Karpas-422 (cell line): Measurements from ENCODE around the gene MFSD6L. TPM values are rescaled to one million over a fixed set of nuclear protein-coding genes. Genes with fewer than 3 reads are reported as not detected.
A peak's percentile ranks its signal among the peaks of the same experiment; 100 is the strongest.
"Not testable (repeated sequence)": the region's sequence is repeated elsewhere in the genome, so short reads cannot be mapped to it uniquely, and the experiment has no call there.

Experiments
- DNase-seq: peaks from one replicate; pipeline ENCODE4 v3.0.0-alpha.2; 2015
- H2AFZ ChIP-seq: fragments of 200-600 bp; sonication (generic); 2 replicates; pipeline ENCODE4 v1.6.1; 2014; ENCODE audit warnings: antibody characterized with exemption, low read length, mixed read lengths
- H3K27ac ChIP-seq: fragments of 200-600 bp; sonication (generic); 2 replicates; pipeline ENCODE4 v1.5.1; 2014; ENCODE audit warnings: mild to moderate bottlenecking, low read length, moderate library complexity
- H3K27me3 ChIP-seq: fragments of 200-600 bp; sonication (generic); 2 replicates; pipeline ENCODE4 v1.6.1; 2014; ENCODE audit warnings: low read length, mixed read lengths
- H3K36me3 ChIP-seq: fragments of 200-600 bp; sonication (generic); 2 replicates; pipeline ENCODE4 v1.6.1; 2014; ENCODE audit warnings: low read length, mixed read lengths; ENCODE audit not compliant: insufficient read depth
- H3K4me1 ChIP-seq: fragments of 200-600 bp; sonication (generic); 2 replicates; pipeline ENCODE4 v1.6.1; 2014; ENCODE audit warnings: mild to moderate bottlenecking, low read length, mixed read lengths
- H3K4me2 ChIP-seq: fragments of 200-600 bp; sonication (generic); 2 replicates; pipeline ENCODE4 v1.6.1; 2014; ENCODE audit warnings: low read length, low read depth, mild to moderate bottlenecking; ENCODE audit not compliant: poor library complexity, severe bottlenecking
- H3K4me3 ChIP-seq: fragments of 200-600 bp; sonication (generic); 2 replicates; pipeline ENCODE4 v1.5.1; 2014; ENCODE audit warnings: mild to moderate bottlenecking, antibody characterized with exemption, low read length, mixed read lengths
- H3K79me2 ChIP-seq: fragments of 200-600 bp; sonication (generic); 2 replicates; pipeline ENCODE4 v1.6.1; 2014; ENCODE audit warnings: mild to moderate bottlenecking, low read length, mixed read lengths
- H3K9ac ChIP-seq: fragments of 200-600 bp; sonication (generic); 2 replicates; pipeline ENCODE4 v1.6.0; 2014; ENCODE audit warnings: low read length
- H3K9me2 ChIP-seq: fragments of 200-600 bp; sonication (generic), shearing (Covaris generic); replicated peaks from 2 replicates; pipeline ENCODE4 v1.6.0; 2014; ENCODE audit warnings: mild to moderate bottlenecking, low read length, moderate library complexity; ENCODE audit not compliant: insufficient read depth
- H3K9me3 ChIP-seq: fragments of 300-700, 200-600 bp; sonication (generic); 2 replicates; pipeline ENCODE4 v1.6.1; 2014; ENCODE audit warnings: low read length, mixed read lengths
- H4K20me1 ChIP-seq: fragments of 200-600 bp; sonication (generic); 2 replicates; pipeline ENCODE4 v1.6.1; 2014; ENCODE audit warnings: mild to moderate bottlenecking, antibody characterized with exemption, low read length, low read depth; ENCODE audit not compliant: insufficient read depth
- total RNA-seq: library from RNA; depleted of rRNA; stranded (reverse); fragments of >200 nt; shearing (Covaris generic); gene quantifications from 2 replicates; pipeline ENCODE4 v1.2.3, GENCODE V29; 2014; ENCODE audit warnings: low replicate concordance

MFSD6L gene
- total RNA-seq, 1 experiment from 2014 or later, result not detected

DNA sequence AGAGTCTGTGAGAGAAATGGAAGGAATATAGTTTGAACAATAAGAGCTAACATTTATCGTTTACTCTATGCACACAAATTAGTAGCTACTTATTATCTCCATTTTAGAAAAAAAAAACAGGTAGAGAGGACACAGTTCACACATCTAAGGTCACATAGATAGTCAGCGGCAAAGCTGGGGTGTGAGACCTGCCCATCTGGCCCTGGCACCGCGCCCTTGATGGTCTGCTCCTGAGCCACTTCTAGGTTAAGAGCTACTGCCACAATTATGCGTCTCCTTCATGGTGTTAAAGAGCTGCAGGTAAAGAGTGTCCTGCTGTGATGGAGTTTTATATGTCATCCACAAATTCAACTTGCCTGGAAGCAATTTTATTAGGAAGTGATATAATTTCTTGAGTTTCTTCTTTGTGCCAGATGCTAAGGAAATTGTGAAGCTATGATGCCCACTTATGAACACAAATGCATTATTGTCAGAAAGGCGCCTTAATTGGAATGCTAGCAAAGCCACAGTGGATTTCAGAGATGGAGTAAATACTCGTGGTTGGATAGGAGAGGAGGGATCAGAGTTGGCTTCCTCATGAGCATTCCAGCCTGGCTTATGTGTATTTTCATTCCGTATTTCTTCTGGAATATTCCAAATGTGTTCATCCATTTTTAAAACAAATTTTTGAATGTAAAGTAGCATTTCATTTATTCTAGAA is 21.3 kb upstream of the MFSD6L start:
- no peak overlapping the region for H3K4me2 ChIP-seq
- no peak overlapping the region for H2AFZ ChIP-seq
- no peaks in the 10 kb centered on the region for H4K20me1 ChIP-seq
- no peaks in the 10 kb centered on the region for H3K9me2 ChIP-seq
- no peak overlapping the region for H3K27ac ChIP-seq
- DNase-seq, result no peak
- H3K27me3 ChIP-seq, result no peaks in the 10 kb centered on the region
- no peaks in the 10 kb centered on the region for H3K79me2 ChIP-seq
- H3K4me3 ChIP-seq, result no peak overlapping the region
- H3K36me3 ChIP-seq, result no peaks in the 10 kb centered on the region
- H3K9me3 ChIP-seq, result peaks cover 4% of the 10 kb centered on the region; the same call in 1 of the 2 replicates
- H3K9ac ChIP-seq, result no peak overlapping the region
- no peaks in the 10 kb centered on the region for H3K4me1 ChIP-seq

DNA sequence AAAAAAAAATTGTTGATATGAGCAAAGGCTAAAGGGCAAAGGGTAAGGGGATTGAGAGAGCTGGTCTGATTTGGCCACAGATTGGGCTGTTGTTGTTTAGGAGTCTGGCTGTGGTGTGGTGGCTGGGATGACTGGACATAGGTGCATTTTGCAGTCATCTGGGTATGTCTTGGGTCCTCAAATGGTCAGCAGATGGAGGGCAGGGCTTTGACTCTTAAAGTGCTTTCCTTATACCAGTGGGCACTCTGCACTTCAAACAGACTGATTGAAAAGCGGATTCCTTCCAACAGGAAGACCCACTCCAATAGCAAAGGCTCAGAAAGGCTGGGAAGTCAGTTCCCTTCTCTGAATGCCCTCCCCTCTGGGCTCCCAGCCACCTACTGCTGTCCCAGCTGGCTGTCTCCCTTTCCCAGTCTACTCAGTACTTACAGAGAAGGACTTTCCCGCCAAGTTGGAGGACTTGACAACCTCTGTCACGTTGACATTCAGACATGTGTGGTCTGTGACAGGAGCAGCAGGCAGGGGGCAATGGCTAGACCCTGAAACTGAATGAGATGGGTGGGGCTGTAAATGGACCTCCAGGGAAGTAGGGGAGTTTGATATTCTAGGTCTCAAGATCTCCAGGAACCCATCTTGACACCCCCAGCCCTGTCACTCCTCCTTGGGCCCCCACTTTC is 19.6 kb upstream of the MFSD6L start:
- Histone ChIP-seq H3K4me2 (no peak overlapping the region), H3K4me1 (no peaks in the 10 kb centered on the region), H3K27me3 (no peaks in the 10 kb centered on the region), H3K79me2 (no peaks in the 10 kb centered on the region), H3K27ac (no peak overlapping the region), H3K9ac (no peak overlapping the region), H3K9me3 (no peaks in the 10 kb centered on the region), H2AFZ (no peak overlapping the region), H3K9me2 (no peaks in the 10 kb centered on the region), H3K36me3 (no peaks in the 10 kb centered on the region), H4K20me1 (no peaks in the 10 kb centered on the region), H3K4me3 (no peak overlapping the region)
- DNase-seq, result no peak

DNA sequence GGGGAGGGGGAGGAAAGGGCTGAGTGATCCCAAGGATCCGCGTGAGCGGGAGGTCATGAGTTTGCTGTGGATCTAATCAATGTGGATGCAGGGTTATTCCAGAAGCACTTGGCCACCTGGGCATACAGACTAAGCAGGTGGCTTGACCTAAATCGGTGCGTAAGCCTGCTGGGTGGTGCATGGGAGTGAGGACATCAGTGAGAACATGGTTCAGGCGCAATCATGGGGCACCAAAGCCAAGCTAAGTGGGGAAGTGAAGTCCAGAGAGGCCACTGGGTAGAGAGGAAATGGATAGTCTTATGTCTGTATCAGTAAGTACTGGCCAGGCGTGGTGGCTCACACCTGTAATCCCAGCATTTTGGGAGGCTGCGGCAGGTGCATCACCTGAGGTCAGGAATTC is 18.9 kb upstream of the MFSD6L start:
- Histone ChIP-seq H3K27me3 (no peaks in the 10 kb centered on the region), H2AFZ (no peak overlapping the region), H3K79me2 (no peaks in the 10 kb centered on the region), H3K27ac (no peak overlapping the region), H3K4me2 (no peak overlapping the region), H4K20me1 (no peaks in the 10 kb centered on the region), H3K9me3 (no peaks in the 10 kb centered on the region), H3K9ac (no peak overlapping the region), H3K4me1 (no peaks in the 10 kb centered on the region), H3K9me2 (no peaks in the 10 kb centered on the region), H3K36me3 (no peaks in the 10 kb centered on the region), H3K4me3 (no peak overlapping the region)
- no peak for DNase-seq

DNA sequence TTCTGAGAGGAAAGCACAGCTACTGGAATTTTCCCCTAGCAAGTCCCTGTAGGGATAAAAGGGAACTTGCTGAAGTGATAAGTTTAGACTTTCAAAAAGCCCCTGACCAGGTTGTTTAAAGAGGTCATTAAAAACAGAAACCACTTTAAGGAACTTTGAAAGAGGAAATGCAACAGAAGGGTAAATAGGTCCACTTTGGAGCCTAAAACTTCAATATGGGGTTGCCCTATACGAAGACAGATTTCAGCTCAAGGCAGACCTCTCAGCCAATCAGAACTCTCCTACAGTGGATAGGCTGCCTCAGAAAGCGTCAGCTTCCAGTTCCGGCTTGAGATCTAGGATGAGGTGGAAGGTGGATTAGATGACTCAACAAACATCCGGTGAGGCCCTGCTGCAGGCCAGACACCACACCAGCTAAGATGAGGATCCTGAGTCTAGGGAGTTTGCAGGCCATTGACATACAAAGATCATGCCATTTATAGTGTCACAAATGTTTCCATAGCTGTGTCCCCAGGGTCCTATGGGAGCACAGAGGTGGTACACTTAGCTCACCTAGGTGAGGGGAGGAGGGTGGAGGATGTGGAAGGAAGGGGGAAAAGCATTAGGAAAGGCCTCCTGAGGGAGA is 7.9 kb upstream of the MFSD6L start:
- Histone ChIP-seq H3K27ac (no peak overlapping the region), H3K27me3 (no peaks in the 10 kb centered on the region), H3K9me2 (no peaks in the 10 kb centered on the region), H3K36me3 (no peaks in the 10 kb centered on the region), H3K9ac (no peak overlapping the region), H3K4me2 (no peak overlapping the region), H3K4me3 (no peak overlapping the region), H3K79me2 (no peaks in the 10 kb centered on the region), H4K20me1 (no peaks in the 10 kb centered on the region), H3K9me3 (no peaks in the 10 kb centered on the region), H3K4me1 (no peaks in the 10 kb centered on the region), H2AFZ (no peak overlapping the region)
- DNase-seq, result peak; percentile 45

DNA sequence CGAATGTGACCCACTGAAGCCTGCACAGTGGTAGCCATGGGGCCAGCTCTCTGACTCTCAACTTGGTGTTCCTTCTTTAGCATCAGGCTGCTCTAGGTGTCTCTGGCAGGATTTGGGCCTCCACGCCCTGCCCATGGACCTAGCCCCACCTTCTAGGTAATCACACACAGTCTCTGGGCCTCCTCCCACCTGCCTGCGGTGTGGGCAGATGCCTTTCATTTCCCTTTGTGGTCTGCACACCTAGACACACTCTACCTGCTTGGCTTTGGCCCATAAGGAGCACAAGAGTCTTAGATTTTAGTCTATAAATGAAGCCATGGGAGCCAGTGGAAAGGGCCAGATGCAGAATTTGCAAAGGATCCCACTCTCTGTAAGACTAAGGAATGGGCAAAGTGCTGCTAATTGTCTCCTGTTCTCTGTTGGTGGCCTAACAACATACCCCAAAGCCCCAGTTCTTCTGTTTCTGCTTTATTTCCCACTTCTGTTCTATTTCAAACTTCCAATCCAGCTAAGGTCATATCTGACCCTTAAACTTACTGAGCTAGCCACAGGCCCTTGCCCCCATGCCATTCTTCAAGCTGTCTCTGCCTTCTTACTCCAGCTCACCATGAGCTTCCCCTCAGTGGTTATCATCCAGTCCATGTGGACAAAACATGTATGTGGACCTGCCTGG is 7.2 kb upstream of the MFSD6L start:
- H3K27ac ChIP-seq, result no peak overlapping the region
- no peak for DNase-seq
- H3K4me1 ChIP-seq, result no peaks in the 10 kb centered on the region
- H3K27me3 ChIP-seq, result no peaks in the 10 kb centered on the region
- no peak overlapping the region for H3K4me3 ChIP-seq
- no peaks in the 10 kb centered on the region for H3K79me2 ChIP-seq
- no peaks in the 10 kb centered on the region for H3K9me3 ChIP-seq
- H2AFZ ChIP-seq, result no peak overlapping the region
- no peaks in the 10 kb centered on the region for H3K9me2 ChIP-seq
- H3K9ac ChIP-seq, result no peak overlapping the region
- H3K36me3 ChIP-seq, result no peaks in the 10 kb centered on the region
- no peak overlapping the region for H3K4me2 ChIP-seq
- H4K20me1 ChIP-seq, result no peaks in the 10 kb centered on the region

DNA sequence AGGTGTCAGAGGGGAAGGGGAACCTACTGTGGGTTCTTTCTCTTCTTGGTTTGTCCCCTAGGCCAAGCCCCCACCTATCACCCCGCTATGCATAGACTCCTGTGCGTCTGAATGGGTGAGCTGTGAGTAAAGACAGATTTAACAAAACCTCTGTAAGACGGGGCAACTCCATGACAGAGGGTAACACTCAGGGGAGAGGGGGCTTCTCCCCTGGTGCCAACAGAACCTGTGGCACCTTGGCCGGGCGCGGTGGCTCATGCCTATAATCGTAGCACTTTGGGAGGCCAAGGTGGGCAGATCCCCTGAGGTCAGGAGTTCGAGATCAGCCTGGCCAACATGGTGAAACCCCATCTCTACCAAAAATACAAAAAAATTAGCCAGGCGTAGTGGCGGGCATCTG is 6.2 kb upstream of the MFSD6L start:
- H3K4me2 ChIP-seq, H3K9me2 ChIP-seq, H2AFZ ChIP-seq, H3K9me3 ChIP-seq, H3K4me3 ChIP-seq, H3K27ac ChIP-seq, H3K9ac ChIP-seq, DNase-seq, H3K27me3 ChIP-seq, H4K20me1 ChIP-seq, H3K36me3 ChIP-seq, H3K4me1 ChIP-seq, H3K79me2 ChIP-seq: not testable (repeated sequence)

DNA sequence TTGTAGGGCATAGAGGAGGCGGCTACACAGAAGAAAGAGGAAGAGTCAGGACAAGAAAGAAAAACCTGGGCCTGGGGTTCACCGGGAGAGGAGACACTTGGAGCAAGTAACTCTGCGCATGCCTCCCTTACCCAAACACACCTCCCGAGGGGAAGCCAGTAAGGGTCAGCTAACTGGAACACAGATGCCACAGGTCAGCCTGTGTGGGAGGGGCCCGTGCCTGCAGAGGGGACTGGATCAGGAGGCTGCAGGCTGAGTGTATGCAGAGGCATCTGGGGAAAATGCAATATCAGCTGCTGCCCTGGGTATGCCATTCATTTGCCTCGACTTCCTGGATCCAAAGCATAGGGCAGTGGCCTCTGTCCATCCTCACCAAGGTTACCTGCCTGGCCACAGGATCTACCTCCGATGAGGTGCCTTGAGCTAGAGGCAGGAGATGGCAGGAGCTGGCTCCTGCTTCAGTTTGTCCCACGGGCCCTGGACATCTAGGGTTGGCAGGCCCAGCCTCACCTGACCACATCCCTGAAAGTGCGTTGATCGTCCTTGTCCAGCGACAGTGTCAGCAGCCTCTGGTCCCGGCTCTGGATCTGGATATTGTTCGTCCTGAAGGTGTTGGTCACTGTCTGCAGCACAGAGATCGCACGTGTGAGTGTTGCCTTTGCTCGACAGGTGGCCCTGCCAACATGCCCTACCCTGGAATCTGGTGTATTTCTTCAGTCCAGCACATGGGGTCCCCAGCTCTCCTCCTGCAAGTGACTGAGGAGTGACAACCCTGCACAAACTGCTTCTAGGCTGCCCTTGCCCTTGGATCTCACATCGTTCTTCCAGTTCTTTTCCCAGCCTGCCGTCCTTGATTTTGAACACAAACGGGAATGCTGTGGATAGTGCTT is 4.6 kb upstream of the MFSD6L start:
- Histone ChIP-seq H3K27me3 (no peaks in the 10 kb centered on the region), H3K79me2 (no peaks in the 10 kb centered on the region), H4K20me1 (no peaks in the 10 kb centered on the region), H2AFZ (no peak overlapping the region), H3K9ac (no peak overlapping the region), H3K4me2 (no peak overlapping the region), H3K9me2 (no peaks in the 10 kb centered on the region), H3K9me3 (no peaks in the 10 kb centered on the region), H3K4me3 (no peak overlapping the region), H3K36me3 (no peaks in the 10 kb centered on the region), H3K27ac (no peak overlapping the region), H3K4me1 (no peaks in the 10 kb centered on the region)
- DNase-seq, result peak; percentile 49
